HEK293 (cell line): Measurements from ENCODE around the gene RASL11A.

Source experiments
- HOXD13 ChIP-seq: sonication (generic); formaldehyde crosslinking; IDR thresholded peaks from 2 replicates; pipeline ENCODE4 v1.8.0; 2022; ENCODE audit warnings: missing genetic modification reagents, borderline replicate concordance
- KLF1 ChIP-seq: fragments of 450-650 bp; formaldehyde crosslinking; IDR thresholded peaks from 2 replicates; pipeline ENCODE4 v1.5.1; 2016; ENCODE audit warnings: missing biosample characterization, missing genetic modification characterization
- KLF16 ChIP-seq: fragments of 450-650 bp; formaldehyde crosslinking; IDR thresholded peaks from 2 replicates; pipeline ENCODE4 v1.5.1; 2017; ENCODE audit warnings: missing biosample characterization, missing genetic modification characterization
- MYNN ChIP-seq: fragments of 450-650 bp; formaldehyde crosslinking; IDR thresholded peaks from 2 replicates; pipeline ENCODE4 v1.5.1; 2016; ENCODE audit warnings: missing biosample characterization, missing genetic modification characterization, borderline replicate concordance
- OVOL3 ChIP-seq: fragments of 450-650 bp; formaldehyde crosslinking; IDR thresholded peaks from 2 replicates; pipeline ENCODE4 v1.5.1; 2016; ENCODE audit warnings: missing biosample characterization, missing genetic modification characterization
- PRDM1 ChIP-seq: fragments of 450-650 bp; formaldehyde crosslinking; IDR thresholded peaks from 2 replicates; pipeline ENCODE4; 2016; ENCODE audit warnings: missing biosample characterization, missing genetic modification characterization
- SCRT1 ChIP-seq: fragments of 450-650 bp; formaldehyde crosslinking; IDR thresholded peaks from 2 replicates; pipeline ENCODE4 v1.5.1; 2016; ENCODE audit warnings: missing biosample characterization, missing genetic modification characterization, borderline replicate concordance
- SP3 ChIP-seq: fragments of 450-650 bp; formaldehyde crosslinking; IDR thresholded peaks from 2 replicates; pipeline ENCODE4 v1.5.1; 2016; ENCODE audit warnings: missing biosample characterization, missing genetic modification characterization
- TRIM28 ChIP-seq: IDR thresholded peaks from 2 replicates; pipeline ENCODE4 v1.6.1; 2011; ENCODE audit warnings: low read length, control low read depth, borderline replicate concordance
- ZNF133 ChIP-seq: fragments of 450-650 bp; formaldehyde crosslinking; IDR thresholded peaks from 2 replicates; pipeline ENCODE4 v1.5.1; 2016; ENCODE audit warnings: missing biosample characterization, missing genetic modification characterization
- ZNF138 ChIP-seq: fragments of 450-650 bp; formaldehyde crosslinking; IDR thresholded peaks from 2 replicates; pipeline ENCODE4 v1.5.1; 2016; ENCODE audit warnings: missing biosample characterization, missing genetic modification characterization, borderline replicate concordance
- ZNF157 ChIP-seq: fragments of 450-650 bp; formaldehyde crosslinking; IDR thresholded peaks from 2 replicates; pipeline ENCODE4 v1.5.1; 2016; ENCODE audit warnings: missing biosample characterization, missing genetic modification characterization
- ZNF174 ChIP-seq: fragments of 450-650 bp; formaldehyde crosslinking; IDR thresholded peaks from 2 replicates; pipeline ENCODE4 v1.5.0; 2017; ENCODE audit warnings: missing biosample characterization, mild to moderate bottlenecking, missing genetic modification characterization
- ZNF302 ChIP-seq: fragments of 450-650 bp; formaldehyde crosslinking; IDR thresholded peaks from 2 replicates; pipeline ENCODE4 v1.5.1; 2016; ENCODE audit warnings: missing biosample characterization, missing genetic modification characterization, low read depth
- ZNF341 ChIP-seq: fragments of 450-650 bp; formaldehyde crosslinking; IDR thresholded peaks from 2 replicates; pipeline ENCODE4; 2016; ENCODE audit warnings: low read depth, missing biosample characterization, missing genetic modification characterization
- ZNF391 ChIP-seq: fragments of 450-650 bp; formaldehyde crosslinking; IDR thresholded peaks from 2 replicates; pipeline ENCODE4 v1.5.1; 2016; ENCODE audit warnings: low read depth, missing biosample characterization, missing genetic modification characterization, borderline replicate concordance
- ZNF560 ChIP-seq: fragments of 450-650 bp; formaldehyde crosslinking; IDR thresholded peaks from 2 replicates; pipeline ENCODE4 v1.5.1; 2017; ENCODE audit warnings: missing biosample characterization, missing genetic modification characterization, borderline replicate concordance
- ZNF747 ChIP-seq: fragments of 450-650 bp; formaldehyde crosslinking; IDR thresholded peaks from 2 replicates; pipeline ENCODE4 v1.5.1; 2016; ENCODE audit warnings: missing biosample characterization, missing genetic modification characterization
- ZXDB ChIP-seq: fragments of 450-650 bp; formaldehyde crosslinking; IDR thresholded peaks from 2 replicates; pipeline ENCODE4 v1.5.1; 2016; ENCODE audit warnings: missing biosample characterization, missing genetic modification characterization
- TF ChIP-seq, protein P1 (sequence below): fragments of 450-650 bp; formaldehyde crosslinking; IDR thresholded peaks from 2 replicates; pipeline ENCODE4 v1.5.1; 2016; ENCODE audit warnings: missing biosample characterization, missing genetic modification characterization
- TF ChIP-seq, protein P2 (sequence below): fragments of 450-650 bp; formaldehyde crosslinking; conservative IDR thresholded peaks from 2 replicates; pipeline ENCODE4 v1.5.1; 2016; ENCODE audit warnings: low read depth, missing biosample characterization, missing genetic modification characterization
- TF ChIP-seq, protein P3 (sequence below): fragments of 450-650 bp; IDR thresholded peaks from 2 replicates; pipeline ENCODE4 v1.5.1; 2018; ENCODE audit warnings: missing biosample characterization, mild to moderate bottlenecking, missing genetic modification characterization
- TF ChIP-seq, protein P4 (sequence below): fragments of 450-650 bp; formaldehyde crosslinking; IDR thresholded peaks from 2 replicates; pipeline ENCODE4 v1.5.1; 2016; ENCODE audit warnings: missing biosample characterization, missing genetic modification characterization
- TF ChIP-seq, protein P5 (sequence below): fragments of 450-650 bp; formaldehyde crosslinking; IDR thresholded peaks from 2 replicates; pipeline ENCODE4 v1.5.1; 2017; ENCODE audit warnings: missing biosample characterization, missing genetic modification characterization
- TF ChIP-seq, protein P6 (sequence below): fragments of 450-650 bp; formaldehyde crosslinking; conservative IDR thresholded peaks from 2 replicates; pipeline ENCODE4 v1.5.1; 2016; ENCODE audit warnings: low read depth, missing biosample characterization, missing genetic modification characterization

The RASL11A gene

DNA sequence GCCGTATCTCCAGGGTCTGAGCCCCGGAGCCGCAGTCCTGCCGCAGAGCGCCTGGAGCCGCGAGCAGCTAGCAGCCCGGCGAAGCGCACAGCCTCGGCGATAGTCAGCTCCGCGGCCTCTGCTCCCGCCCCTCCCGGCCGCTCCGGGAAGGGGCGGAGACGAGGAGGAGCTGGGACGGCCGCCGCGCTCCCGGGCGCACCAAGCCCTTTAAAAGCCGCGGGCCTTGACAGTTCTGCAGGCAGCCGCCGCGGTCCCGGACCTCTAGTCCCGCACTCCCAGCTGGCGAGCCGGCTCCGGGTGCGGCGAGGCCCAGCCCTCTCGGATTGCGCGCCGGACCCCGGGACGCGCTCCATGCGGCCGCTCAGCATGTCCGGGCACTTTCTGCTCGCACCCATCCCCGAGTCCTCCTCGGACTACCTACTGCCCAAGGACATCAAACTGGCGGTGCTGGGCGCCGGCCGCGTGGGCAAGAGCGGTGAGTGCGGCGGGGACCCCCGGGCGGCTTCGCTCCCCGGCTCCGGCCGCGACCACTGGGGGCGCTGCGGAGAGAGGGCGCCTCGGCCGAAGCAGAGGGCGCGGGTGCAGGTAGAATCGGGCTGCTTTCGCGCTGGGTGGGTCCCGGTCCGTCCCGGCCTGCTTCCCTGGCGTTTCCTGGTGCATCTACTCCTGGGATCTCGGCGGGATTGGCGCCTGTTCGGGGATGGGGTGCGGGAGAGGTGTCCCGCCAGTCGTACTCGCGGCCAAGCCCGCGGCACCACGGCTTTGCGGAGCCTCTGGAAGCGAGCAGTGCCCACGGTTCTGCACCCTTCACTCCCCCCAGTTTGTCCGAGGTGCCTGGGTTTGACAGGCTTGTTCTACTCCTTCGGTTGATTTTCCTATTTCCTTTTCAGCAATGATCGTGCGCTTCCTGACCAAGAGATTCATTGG, at the start of gene RASL11A (continued):
- TF ChIP-seq ZNF560 (tag by site-specific recombination) (no peak), MYNN (tag by site-specific recombination) (0 out of 2 replicates have a peak, but pooled peaks have one; percentile 49), ZNF341 (no peak), ZNF133 (tag by site-specific recombination) (no peak), PRDM1 (tag by site-specific recombination) (no peak), ZNF302 (no peak), ZXDB (peak; percentile 86), OVOL3 (tag by site-specific recombination) (0 out of 2 replicates have a peak, but pooled peaks have one; percentile 11), KLF16 (tag by site-specific recombination) (peak; percentile 58; the same call in 1 of the 2 replicates), ZNF391 (peak; percentile 47; the same call in 1 of the 2 replicates), ZNF747 (tag by site-specific recombination) (no peak), ZNF174 (tag by site-specific recombination) (no peak), ZNF157 (no peak), KLF1 (tag by site-specific recombination) (peak; percentile 36), SP3 (tag by site-specific recombination) (peak; percentile 74), ZNF138 (tag by site-specific recombination) (no peak), SCRT1 (tag by site-specific recombination) (no peak), TRIM28 (0 out of 2 replicates have a peak, but pooled peaks have one; percentile 16), HOXD13 (no peak)
- TF ChIP-seq, protein P1, sequence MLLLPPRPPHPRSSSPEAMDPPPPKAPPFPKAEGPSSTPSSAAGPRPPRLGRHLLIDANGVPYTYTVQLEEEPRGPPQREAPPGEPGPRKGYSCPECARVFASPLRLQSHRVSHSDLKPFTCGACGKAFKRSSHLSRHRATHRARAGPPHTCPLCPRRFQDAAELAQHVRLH (tag by site-specific recombination) = 0 out of 2 replicates have a peak, but pooled peaks have one; percentile 21
- TF ChIP-seq, protein P2, sequence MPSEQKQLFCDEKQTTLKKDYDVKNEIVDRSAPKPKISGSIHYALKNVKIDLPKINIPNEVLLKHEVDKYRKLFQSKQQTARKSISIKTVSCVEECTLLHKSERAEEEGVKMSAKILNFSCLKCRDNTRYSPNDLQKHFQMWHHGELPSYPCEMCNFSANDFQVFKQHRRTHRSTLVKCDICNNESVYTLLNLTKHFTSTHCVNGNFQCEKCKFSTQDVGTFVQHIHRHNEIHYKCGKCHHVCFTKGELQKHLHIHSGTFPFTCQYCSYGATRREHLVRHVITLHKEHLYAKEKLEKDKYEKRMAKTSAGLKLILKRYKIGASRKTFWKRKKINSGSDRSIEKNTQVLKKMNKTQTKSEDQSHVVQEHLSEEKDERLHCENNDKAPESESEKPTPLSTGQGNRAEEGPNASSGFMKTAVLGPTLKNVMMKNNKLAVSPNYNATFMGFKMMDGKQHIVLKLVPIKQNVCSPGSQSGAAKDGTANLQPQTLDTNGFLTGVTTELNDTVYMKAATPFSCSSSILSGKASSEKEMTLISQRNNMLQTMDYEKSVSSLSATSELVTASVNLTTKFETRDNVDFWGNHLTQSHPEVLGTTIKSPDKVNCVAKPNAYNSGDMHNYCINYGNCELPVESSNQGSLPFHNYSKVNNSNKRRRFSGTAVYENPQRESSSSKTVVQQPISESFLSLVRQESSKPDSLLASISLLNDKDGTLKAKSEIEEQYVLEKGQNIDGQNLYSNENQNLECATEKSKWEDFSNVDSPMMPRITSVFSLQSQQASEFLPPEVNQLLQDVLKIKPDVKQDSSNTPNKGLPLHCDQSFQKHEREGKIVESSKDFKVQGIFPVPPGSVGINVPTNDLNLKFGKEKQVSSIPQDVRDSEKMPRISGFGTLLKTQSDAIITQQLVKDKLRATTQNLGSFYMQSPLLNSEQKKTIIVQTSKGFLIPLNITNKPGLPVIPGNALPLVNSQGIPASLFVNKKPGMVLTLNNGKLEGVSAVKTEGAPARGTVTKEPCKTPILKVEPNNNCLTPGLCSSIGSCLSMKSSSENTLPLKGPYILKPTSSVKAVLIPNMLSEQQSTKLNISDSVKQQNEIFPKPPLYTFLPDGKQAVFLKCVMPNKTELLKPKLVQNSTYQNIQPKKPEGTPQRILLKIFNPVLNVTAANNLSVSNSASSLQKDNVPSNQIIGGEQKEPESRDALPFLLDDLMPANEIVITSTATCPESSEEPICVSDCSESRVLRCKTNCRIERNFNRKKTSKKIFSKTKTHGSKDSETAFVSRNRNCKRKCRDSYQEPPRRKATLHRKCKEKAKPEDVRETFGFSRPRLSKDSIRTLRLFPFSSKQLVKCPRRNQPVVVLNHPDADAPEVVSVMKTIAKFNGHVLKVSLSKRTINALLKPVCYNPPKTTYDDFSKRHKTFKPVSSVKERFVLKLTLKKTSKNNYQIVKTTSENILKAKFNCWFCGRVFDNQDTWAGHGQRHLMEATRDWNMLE (tag by site-specific recombination) = no peak
- TF ChIP-seq, protein P3, sequence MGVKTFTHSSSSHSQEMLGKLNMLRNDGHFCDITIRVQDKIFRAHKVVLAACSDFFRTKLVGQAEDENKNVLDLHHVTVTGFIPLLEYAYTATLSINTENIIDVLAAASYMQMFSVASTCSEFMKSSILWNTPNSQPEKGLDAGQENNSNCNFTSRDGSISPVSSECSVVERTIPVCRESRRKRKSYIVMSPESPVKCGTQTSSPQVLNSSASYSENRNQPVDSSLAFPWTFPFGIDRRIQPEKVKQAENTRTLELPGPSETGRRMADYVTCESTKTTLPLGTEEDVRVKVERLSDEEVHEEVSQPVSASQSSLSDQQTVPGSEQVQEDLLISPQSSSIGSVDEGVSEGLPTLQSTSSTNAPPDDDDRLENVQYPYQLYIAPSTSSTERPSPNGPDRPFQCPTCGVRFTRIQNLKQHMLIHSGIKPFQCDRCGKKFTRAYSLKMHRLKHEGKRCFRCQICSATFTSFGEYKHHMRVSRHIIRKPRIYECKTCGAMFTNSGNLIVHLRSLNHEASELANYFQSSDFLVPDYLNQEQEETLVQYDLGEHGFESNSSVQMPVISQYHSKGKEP (tag by site-specific recombination) = no peak
- TF ChIP-seq, protein P4, sequence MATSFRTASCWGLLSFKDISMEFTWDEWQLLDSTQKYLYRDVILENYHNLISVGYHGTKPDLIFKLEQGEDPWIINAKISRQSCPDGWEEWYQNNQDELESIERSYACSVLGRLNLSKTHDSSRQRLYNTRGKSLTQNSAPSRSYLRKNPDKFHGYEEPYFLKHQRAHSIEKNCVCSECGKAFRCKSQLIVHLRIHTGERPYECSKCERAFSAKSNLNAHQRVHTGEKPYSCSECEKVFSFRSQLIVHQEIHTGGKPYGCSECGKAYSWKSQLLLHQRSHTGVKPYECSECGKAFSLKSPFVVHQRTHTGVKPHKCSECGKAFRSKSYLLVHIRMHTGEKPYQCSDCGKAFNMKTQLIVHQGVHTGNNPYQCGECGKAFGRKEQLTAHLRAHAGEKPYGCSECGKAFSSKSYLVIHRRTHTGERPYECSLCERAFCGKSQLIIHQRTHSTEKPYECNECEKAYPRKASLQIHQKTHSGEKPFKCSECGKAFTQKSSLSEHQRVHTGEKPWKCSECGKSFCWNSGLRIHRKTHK = no peak
- TF ChIP-seq, protein P5, sequence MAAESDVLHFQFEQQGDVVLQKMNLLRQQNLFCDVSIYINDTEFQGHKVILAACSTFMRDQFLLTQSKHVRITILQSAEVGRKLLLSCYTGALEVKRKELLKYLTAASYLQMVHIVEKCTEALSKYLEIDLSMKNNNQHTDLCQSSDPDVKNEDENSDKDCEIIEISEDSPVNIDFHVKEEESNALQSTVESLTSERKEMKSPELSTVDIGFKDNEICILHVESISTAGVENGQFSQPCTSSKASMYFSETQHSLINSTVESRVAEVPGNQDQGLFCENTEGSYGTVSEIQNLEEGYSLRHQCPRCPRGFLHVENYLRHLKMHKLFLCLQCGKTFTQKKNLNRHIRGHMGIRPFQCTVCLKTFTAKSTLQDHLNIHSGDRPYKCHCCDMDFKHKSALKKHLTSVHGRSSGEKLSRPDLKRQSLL (tag by site-specific recombination) = peak; percentile 14; the same call in 1 of the 2 replicates
- TF ChIP-seq, protein P6, sequence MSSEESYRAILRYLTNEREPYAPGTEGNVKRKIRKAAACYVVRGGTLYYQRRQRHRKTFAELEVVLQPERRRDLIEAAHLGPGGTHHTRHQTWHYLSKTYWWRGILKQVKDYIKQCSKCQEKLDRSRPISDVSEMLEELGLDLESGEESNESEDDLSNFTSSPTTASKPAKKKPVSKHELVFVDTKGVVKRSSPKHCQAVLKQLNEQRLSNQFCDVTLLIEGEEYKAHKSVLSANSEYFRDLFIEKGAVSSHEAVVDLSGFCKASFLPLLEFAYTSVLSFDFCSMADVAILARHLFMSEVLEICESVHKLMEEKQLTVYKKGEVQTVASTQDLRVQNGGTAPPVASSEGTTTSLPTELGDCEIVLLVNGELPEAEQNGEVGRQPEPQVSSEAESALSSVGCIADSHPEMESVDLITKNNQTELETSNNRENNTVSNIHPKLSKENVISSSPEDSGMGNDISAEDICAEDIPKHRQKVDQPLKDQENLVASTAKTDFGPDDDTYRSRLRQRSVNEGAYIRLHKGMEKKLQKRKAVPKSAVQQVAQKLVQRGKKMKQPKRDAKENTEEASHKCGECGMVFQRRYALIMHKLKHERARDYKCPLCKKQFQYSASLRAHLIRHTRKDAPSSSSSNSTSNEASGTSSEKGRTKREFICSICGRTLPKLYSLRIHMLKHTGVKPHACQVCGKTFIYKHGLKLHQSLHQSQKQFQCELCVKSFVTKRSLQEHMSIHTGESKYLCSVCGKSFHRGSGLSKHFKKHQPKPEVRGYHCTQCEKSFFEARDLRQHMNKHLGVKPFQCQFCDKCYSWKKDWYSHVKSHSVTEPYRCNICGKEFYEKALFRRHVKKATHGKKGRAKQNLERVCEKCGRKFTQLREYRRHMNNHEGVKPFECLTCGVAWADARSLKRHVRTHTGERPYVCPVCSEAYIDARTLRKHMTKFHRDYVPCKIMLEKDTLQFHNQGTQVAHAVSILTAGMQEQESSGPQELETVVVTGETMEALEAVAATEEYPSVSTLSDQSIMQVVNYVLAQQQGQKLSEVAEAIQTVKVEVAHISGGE = peak; percentile 82; the same call in 1 of the 2 replicates
